ENCODE results near the gene CNGA3. TPM values are rescaled to one million over a fixed set of nuclear protein-coding genes. Genes with fewer than 3 reads are reported as not detected.

CNGA3 gene
- total and polyA plus RNA-seq, 2 of the 4 experiments (the other 2 are of a cell fraction): under 0.01 TPM; not detected in 1

DNA sequence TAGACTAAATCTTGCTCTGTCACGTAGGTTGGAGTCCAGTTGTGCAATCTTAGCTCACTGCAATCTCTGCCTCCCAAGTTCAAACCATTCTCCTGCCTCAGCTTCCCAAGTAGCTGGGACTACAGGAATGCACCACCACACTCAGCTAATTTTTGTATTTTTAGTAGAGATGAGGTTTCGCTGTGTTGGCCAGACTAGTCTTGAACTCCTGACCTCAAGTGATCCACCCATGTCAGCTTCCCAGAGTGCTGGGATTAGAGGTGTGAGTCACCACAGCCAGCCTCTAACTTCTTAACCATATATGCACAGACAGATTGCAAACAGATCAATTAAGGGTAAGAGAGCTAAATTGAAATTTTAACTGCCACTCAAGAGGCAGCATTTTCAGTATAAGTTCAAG is 22.1 kb upstream of the CNGA3 start:
- TF ChIP-seq CEBPB (IDR thresholded peaks at IDR 0.05; ENCODE audit: low read depth, low read length) (peak; percentile 57; the same call in 1 of the 2 replicates), MXI1 (IDR thresholded peaks at IDR 0.05; ENCODE audit: borderline replicate concordance, low read depth, low read length) (no peak)
- no peak overlapping the region for H2AFZ ChIP-seq (replicated peaks; ENCODE audit: low read length, poor library complexity)
- no peaks in the 10 kb centered on the region for H4K20me1 ChIP-seq (ENCODE audit: insufficient read depth, low read length)
- no peak overlapping the region for H3K4ac ChIP-seq (ENCODE audit: low read depth, low read length)
- H2AK9ac ChIP-seq (replicated peaks; ENCODE audit: low read depth, low read length, poor library complexity): no peak overlapping the region
- peaks cover 7% of the 10 kb centered on the region for H3K9me3 ChIP-seq (ENCODE audit: control insufficient read depth, insufficient read depth, low read length)
- DNase-seq (peak; percentile 56), ATAC-seq (ENCODE audit: low read depth) (no peak; the same call in 1 of the 2 replicates)
- intact Hi-C loops (cut with micrococcal nuclease): no loop called here
- H4K8ac ChIP-seq (ENCODE audit: low read depth in 2 of 2, low read length in 2 of 2): no peak overlapping the region
- POLR2A ChIA-PET (ENCODE audit: unreplicated experiment): no interaction called here
- in situ Hi-C loops (cut with MboI; ENCODE audit: low sequenced_read_pairs): no loop called here
- H2BK120ac ChIP-seq (ENCODE audit: low read depth, low read length): no peak overlapping the region
- no peak overlapping the region for H2BK5ac ChIP-seq (ENCODE audit: low read depth, low read length, poor library complexity, severe bottlenecking)
- no peaks in the 10 kb centered on the region for H3K79me1 ChIP-seq (ENCODE audit: low read depth in 1 of 2, low read length in 2 of 2)
- no peak overlapping the region for H3K23ac ChIP-seq (ENCODE audit: low read depth, low read length)
- CTCF ChIA-PET: interaction anchor here (1.1 kb wide), 1 partner anchor 55 kb away, joined by 3 read pairs; no protein-coding TSS in a partner anchor
- no peak overlapping the region for H2BK15ac ChIP-seq (ENCODE audit: low read depth, low read length)
- H3K14ac ChIP-seq (replicated peaks; ENCODE audit: low read depth, low read length): no peak overlapping the region
- peaks cover 3% of the 10 kb centered on the region; the same call in 1 of the 2 replicates for H3K4me1 ChIP-seq (ENCODE audit: control insufficient read depth, insufficient read depth, low read length)
- no peak overlapping the region for H3K4me2 ChIP-seq (ENCODE audit: low read depth, low read length)
- H3K4me3 ChIP-seq (ENCODE audit: insufficient read depth, low read depth, low read length): no peak overlapping the region
- no peaks in the 10 kb centered on the region for H3K9me1 ChIP-seq (ENCODE audit: insufficient read depth, low read length)
- no TSS peak for BruUV-seq (replicated peaks)
- H3K56ac ChIP-seq (ENCODE audit: extremely low read depth, insufficient read depth, low read length): no peak overlapping the region
- H3K27me3 ChIP-seq (ENCODE audit: control insufficient read depth, insufficient read depth, low read length): no peaks in the 10 kb centered on the region
- no CpG with 5 or more reads among the region's 2 CpGs for WGBS, 2 experiments (ENCODE audit: extremely low coverage in 2 of 2, insufficient read length in 1 of 2)
- dilution Hi-C loops (cut with HindIII; ENCODE audit: low sequenced_read_pairs, unreplicated experiment): no loop called here
- no peak overlapping the region for H4K91ac ChIP-seq (ENCODE audit: insufficient read depth, low read depth, low read length)
- H3K9ac ChIP-seq (ENCODE audit: low read depth, low read length): no peak overlapping the region
- H3K27ac ChIP-seq (ENCODE audit: insufficient read depth, low read length): no peak overlapping the region
- H4K5ac ChIP-seq (ENCODE audit: low read depth, low read length): no peak overlapping the region
- H3K36me3 ChIP-seq (ENCODE audit: control insufficient read depth, insufficient read depth, low read length): no peaks in the 10 kb centered on the region
- H2BK20ac ChIP-seq (ENCODE audit: low read depth, low read length): no peak overlapping the region
- no peak overlapping the region for H2AK5ac ChIP-seq (ENCODE audit: low read depth, low read length)
- no peak overlapping the region for H3K18ac ChIP-seq (ENCODE audit: low read depth, low read length)

Data from IMR-90 (cell line).